K562 (cell line): ENCODE results near the gene KHSRP. TPM values are rescaled to one million over a fixed set of nuclear protein-coding genes. Genes with fewer than 3 reads are reported as not detected.

Experiments used
- CHD1 ChIP-seq: fragments of 200-600 bp; sonication (generic); IDR thresholded peaks from one replicate; pipeline ENCODE4 v1.6.1; 2012; ENCODE audit warnings: mild to moderate bottlenecking, moderate library complexity, low read length, inconsistent platforms
- E2F3 ChIP-seq: fragments of 250-450 bp; sonication (Bioruptor Pico); IDR thresholded peaks from 2 replicates; pipeline ENCODE4 v1.4.0; 2020; ENCODE audit warnings: mild to moderate bottlenecking
- E2F6 ChIP-seq, 2 experiments: IDR thresholded peaks; 2 replicates each; pipeline ENCODE4 v1.6.1; 2011; ENCODE audit warnings: borderline replicate concordance in 1 of 2, control low read depth in 1 of 2, low read depth in 1 of 2, low read length in 1 of 2, mild to moderate bottlenecking in 1 of 2, mixed read lengths in 1 of 2, moderate library complexity in 1 of 2; ENCODE audit not compliant: insufficient read depth in 1 of 2, insufficient read length in 1 of 2, poor library complexity in 1 of 2, severe bottlenecking in 1 of 2; ENCODE audit errors: extremely low read depth in 1 of 2
- HCFC1 ChIP-seq: IDR thresholded peaks from 2 replicates; pipeline ENCODE4 v1.6.1; 2012; ENCODE audit warnings: low read depth, low read length, improper control_type of control experiment
- HMGN3 ChIP-seq: IDR thresholded peaks from 2 replicates; pipeline ENCODE4 v1.6.1; 2011; ENCODE audit warnings: borderline replicate concordance, low read depth, mild to moderate bottlenecking, mixed read lengths, low read length; ENCODE audit not compliant: insufficient read length; ENCODE audit errors: extremely low read depth
- MBD1 ChIP-seq: fragments of 250-450 bp; sonication (Bioruptor Pico); IDR thresholded peaks from 2 replicates; pipeline ENCODE4 v1.8.0; 2022; ENCODE audit warnings: inconsistent platforms
- NELFE ChIP-seq: IDR thresholded peaks from 2 replicates; pipeline ENCODE4 v1.6.1; 2011; ENCODE audit warnings: mild to moderate bottlenecking; ENCODE audit not compliant: insufficient read depth, insufficient read length
- PCBP1 ChIP-seq: fragments of 200-400 bp; formaldehyde crosslinking; IDR thresholded peaks from 2 replicates; pipeline ENCODE4 v1.6.1; 2018; ENCODE audit warnings: mild to moderate bottlenecking, low read depth, low read length; ENCODE audit not compliant: poor library complexity, severe bottlenecking
- POLR2A ChIP-seq: fragments of 450-650 bp; conservative IDR thresholded peaks from 2 replicates; pipeline ENCODE4 v1.6.1; 2016
- TBP ChIP-seq: optimal IDR thresholded peaks from 2 replicates; pipeline ENCODE3; 2011; ENCODE audit warnings: low read depth, low read length, improper control_type of control experiment
- ZBTB12 ChIP-seq: fragments of 250-450 bp; sonication (Bioruptor Pico); IDR thresholded peaks from 2 replicates; pipeline ENCODE4 v1.4.0; 2020
- ZFX ChIP-seq: sonication (generic); formaldehyde crosslinking; IDR thresholded peaks from 2 replicates; pipeline ENCODE4 v1.8.0; 2022; ENCODE audit warnings: mild to moderate bottlenecking, missing genetic modification reagents, moderate library complexity
- ZNF133 ChIP-seq: fragments of 250-450 bp; sonication (Bioruptor Pico); IDR thresholded peaks from 2 replicates; pipeline ENCODE4 v1.4.0; 2020; ENCODE audit warnings: mild to moderate bottlenecking
- ZNF239 ChIP-seq: fragments of 250-450 bp; sonication (Bioruptor Pico); IDR thresholded peaks from 2 replicates; pipeline ENCODE4 v1.4.0; 2020; ENCODE audit warnings: mild to moderate bottlenecking
- ZNF512 ChIP-seq: IDR thresholded peaks from 2 replicates; pipeline ENCODE4 v1.6.1; 2016; ENCODE audit warnings: missing genetic modification characterization, missing compliant biosample characterization
- ZNF639 ChIP-seq, 2 experiments: fragments of 200-800 bp in 1 of 2; sonication (Bioruptor generic) in 1 of 2; sonication (generic) in 1 of 2; formaldehyde crosslinking in 1 of 2; IDR thresholded peaks in 1 of 2; conservative IDR thresholded peaks in 1 of 2; 2 replicates each; pipeline versions ENCODE4 v1.5.0 to v1.6.1; 2016 to 2020; ENCODE audit warnings: missing compliant biosample characterization in 1 of 2, missing genetic modification characterization in 1 of 2, missing genetic modification reagents in 1 of 2
- polyA plus RNA-seq, 8 experiments: library from polyadenylated mRNA; depleted of rRNA in 4 of 8; stranded (reverse) in 5 of 8; unstranded in 3 of 8; fragments of >200 nt; fragmentation: Nextera tagmentation in 2 of 8; fragmentation: Illumina TruSeq in 1 of 8; extraction: Ambion mirVana in 2 of 8; extraction: Trizol in 1 of 8; gene quantifications; 2 replicates each; pipeline versions ENCODE4 v1.2.1 to v1.2.3, GENCODE V29; 2011 to 2014; ENCODE audit warnings: inconsistent platforms in 1 of 8, missing spikeins in 1 of 8
- total RNA-seq, 7 experiments: library from RNA; depleted of rRNA in 6 of 7; stranded (reverse); fragments of >200 nt in 6 of 7; fragmentation: Illumina TruSeq in 2 of 7; extraction: Trizol in 2 of 7; gene quantifications; 2 replicates each; pipeline versions ENCODE4 v1.2.1 to v1.2.3, GENCODE V29; 2011 to 2021; ENCODE audit warnings: low replicate concordance in 1 of 7

Gene KHSRP
- total and polyA plus RNA-seq, 9 of the 15 experiments (the other 6 are each of a cell fraction or from before 2014, with no cell fraction given) = 4.2 to 564 (median 139) TPM

GRCh38 chr19:6424195-6424938, at the start of gene KHSRP (continued):
- TF ChIP-seq HMGN3 = peak; percentile 60
- TF ChIP-seq E2F6 (IDR thresholded peaks at IDR 0.05; ENCODE audit: borderline replicate concordance in 1 of 2, extremely low read depth in 1 of 2, insufficient read depth in 1 of 2, insufficient read length in 1 of 2, low read depth in 1 of 2, low read length in 1 of 2, poor library complexity in 1 of 2, severe bottlenecking in 1 of 2) = peak in 1 of 2 experiments; percentile 87
- peak; percentile 76 for TF ChIP-seq POLR2A
- TF ChIP-seq ZFX (CRISPR knock-in tag) = peak; percentile 55; the same call in 1 of the 2 replicates
- peak; percentile 38; the same call in 1 of the 2 replicates for TF ChIP-seq HCFC1
- TF ChIP-seq ZNF639 (CRISPR knock-in tag; conservative IDR thresholded peaks at IDR 0.05 in 1 of 2, IDR thresholded peaks at IDR 0.05 in 1 of 2) = peak in 1 of 2 experiments; percentile 57; a peak in 1 of 4 replicates
- no peak for TF ChIP-seq CHD1
- no peak for TF ChIP-seq ZNF512 (tag)
- TF ChIP-seq PCBP1 = peak; percentile 42
- TF ChIP-seq ZNF133 (CRISPR knock-in tag) = no peak
- TF ChIP-seq ZNF239 (CRISPR knock-in tag) = no peak
- peak; percentile 66 for TF ChIP-seq TBP
- peak; percentile 68; the same call in 1 of the 2 replicates for TF ChIP-seq E2F3 (CRISPR knock-in tag)
- TF ChIP-seq NELFE = no peak
- TF ChIP-seq ZBTB12 = peak; percentile 48
- no peak for TF ChIP-seq MBD1
